HG03039 (cell line): Measurements from ENCODE around the gene MAK.
"Not testable (repeated sequence)": the region's sequence is repeated elsewhere in the genome, so short reads cannot be mapped to it uniquely, and the experiment has no call there.

Experiments
- ATAC-seq: cut with Tn5 transposase; IDR thresholded peaks from one replicate; pipeline ENCODE4 v1.9.1; 2021; ENCODE audit warnings: mild to moderate bottlenecking, moderate library complexity; ENCODE audit not compliant: unreplicated experiment

MAK gene

GRCh38 chr6:10837995-10838793 lies at the start of gene MAK:
Gene MAK, minus strand, starts transcription at chr6:10838539. Its CDS starts 7,891 bp downstream, at chr6:10830648.
- ATAC-seq: peak; percentile 87

DNA sequence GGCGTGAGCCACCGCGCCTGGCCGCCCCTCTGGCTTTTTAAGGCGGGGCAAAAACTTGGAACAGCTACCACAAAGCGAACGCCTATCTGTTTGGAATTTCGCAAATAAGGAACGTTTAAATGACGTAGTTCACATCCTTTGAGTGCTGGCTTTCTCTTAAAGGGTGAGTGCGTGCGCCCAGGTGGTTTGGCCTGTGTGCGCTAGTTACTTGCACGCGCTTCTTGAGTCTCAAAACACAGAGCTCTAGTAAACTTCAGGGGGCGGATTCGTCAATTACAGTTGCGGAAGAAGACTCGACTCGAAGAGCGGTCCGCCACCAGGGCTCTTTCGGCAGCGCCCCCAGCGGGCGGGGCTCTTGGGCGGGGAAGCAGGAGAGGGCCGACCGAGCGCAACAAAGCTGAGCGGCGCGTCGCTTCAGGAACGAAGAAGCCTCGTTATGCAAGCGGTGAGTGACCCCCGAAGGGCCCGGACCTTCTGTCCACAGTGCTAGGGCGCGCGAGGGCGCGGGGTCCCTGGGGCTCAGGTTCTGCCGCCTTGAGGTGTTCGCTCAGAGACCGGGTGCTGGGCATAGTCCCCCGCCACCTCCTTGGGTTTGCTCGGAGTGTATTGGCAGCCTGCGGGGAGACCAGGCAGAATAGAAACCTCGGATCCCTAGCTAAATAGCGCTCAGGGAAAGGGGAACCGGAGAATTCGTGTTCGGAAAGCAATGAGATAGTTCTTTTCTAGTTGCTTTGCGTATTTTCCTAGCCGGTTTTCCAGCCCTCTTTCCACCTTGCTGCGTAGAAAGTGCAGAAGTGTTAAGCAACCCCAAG lies 48.6 kb upstream of the MAK start, which contains the start of gene SYCP2L:
Gene SYCP2L, plus strand, starts transcription at position 362 of the 812 bp plus-strand sequence. Its CDS starts 75 bp downstream, at position 437.
- ATAC-seq: no peak

DNA sequence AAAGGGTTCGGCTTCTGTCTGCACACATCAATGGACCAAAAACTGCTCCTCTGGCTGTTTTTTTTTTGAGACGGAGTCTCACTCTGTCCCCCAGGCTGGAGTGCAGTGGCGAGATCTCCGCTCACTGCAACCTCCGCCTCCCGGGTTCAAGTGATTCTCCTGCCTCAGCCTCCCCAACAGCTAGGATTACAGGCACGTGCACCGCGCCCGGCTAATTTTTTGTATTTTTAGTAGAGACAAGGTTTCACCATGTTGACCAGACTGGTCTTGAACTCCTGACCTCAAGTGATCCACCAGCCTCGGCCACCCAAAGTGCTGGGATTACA lies 48.0 kb upstream of the MAK start:
- not testable (repeated sequence) for ATAC-seq

GRCh38 chr6:10884245-10884972 lies 46.1 kb upstream of the MAK start:
- ATAC-seq: no peak

GRCh38 chr6:10883312-10884244 lies 45.2 kb upstream of the MAK start:
- no peak for ATAC-seq

DNA sequence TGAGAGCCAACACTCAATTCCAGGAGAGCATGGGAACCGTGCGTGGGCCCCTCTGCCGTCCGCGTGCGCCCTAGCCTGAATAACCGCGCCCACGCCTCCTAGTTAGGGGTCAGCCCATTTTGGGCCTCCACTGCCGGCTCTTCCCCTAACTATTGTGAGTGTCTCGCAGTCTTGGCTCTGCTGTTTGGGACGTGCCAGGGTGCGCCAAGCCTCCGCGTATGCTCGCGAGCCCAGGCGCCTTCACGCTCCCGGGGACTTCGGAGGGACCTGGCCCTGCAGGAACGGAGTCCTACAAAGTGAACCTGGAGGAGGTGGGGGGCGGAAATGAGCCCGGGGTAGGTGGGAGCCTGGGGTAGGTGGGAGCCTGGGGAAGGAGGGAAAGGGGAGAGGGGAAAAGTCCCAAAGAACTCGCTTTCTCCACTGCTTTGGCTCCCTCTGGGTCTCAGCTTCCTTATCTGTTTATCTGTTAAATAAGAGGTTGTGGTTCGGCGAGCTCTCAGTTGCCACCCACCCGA lies 44.4 kb upstream of the MAK start:
- no peak for ATAC-seq

DNA sequence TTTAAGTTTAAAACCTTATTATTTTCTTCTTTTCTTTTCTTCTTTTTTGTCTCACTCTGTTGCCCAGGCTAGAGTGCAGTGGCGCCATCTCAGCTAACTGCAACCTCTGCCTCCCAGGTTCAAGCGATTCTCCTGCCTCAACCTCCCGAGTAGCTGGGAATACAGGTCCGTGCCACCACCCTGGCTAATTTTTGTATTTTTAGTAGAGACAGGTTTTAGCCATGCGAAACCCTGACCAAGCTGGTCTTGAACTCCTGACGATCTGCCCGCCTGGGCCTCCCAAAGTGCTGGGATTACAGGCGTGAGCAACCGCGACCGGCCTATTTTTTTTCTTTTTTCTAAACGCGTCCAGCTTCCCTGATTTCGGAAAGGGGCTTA lies 43.9 kb upstream of the MAK start:
- not testable (repeated sequence) for ATAC-seq

DNA sequence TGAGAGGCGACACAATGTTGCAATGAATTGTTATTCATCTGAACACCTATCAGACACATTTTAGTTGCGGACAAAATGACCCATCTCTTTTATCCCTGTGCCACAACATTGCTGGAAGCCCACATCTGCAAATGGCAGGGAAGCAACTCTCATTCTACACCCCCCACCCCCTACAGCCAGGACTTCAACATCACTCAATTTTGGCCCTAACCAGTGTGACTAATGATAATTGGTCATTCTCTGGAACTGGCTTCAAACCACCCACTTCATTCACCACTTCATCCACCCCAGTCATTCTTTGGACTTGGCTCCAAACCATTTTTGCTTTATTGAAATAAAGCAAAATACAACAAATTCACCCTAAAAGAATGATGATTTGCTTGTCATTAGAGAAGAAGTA lies 42.0 kb upstream of the MAK start:
- no peak for ATAC-seq

GRCh38 chr6:10877871-10878270 lies 39.5 kb upstream of the MAK start:
- ATAC-seq: no peak

GRCh38 chr6:10877012-10877411 lies 38.7 kb upstream of the MAK start:
- no peak for ATAC-seq

DNA sequence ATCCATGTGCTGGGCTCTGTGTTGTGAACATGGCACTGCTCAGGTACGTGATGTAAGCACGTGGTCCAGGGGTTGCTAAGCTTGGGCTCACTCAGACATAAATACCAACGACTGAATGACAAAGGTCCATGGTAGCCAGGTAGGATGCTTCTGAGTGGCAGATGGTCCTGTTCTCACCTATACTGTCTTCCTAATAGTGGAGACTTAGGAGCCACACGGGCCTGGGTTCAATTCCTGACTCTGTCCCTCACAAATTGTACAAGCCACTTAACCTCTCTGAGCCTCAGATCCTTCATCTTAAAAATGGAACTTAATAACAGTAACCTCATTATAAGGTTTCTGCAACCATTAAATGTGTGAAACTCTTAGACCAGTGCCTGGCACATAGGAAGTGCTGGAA lies 36.7 kb upstream of the MAK start:
- ATAC-seq: no peak

- no peak for ATAC-seq
Measured at GRCh38 chr6:10874207-10874606, 35.9 kb upstream of the MAK start.

- ATAC-seq: no peak
Measured at GRCh38 chr6:10873374-10873773, 35.0 kb upstream of the MAK start.

DNA sequence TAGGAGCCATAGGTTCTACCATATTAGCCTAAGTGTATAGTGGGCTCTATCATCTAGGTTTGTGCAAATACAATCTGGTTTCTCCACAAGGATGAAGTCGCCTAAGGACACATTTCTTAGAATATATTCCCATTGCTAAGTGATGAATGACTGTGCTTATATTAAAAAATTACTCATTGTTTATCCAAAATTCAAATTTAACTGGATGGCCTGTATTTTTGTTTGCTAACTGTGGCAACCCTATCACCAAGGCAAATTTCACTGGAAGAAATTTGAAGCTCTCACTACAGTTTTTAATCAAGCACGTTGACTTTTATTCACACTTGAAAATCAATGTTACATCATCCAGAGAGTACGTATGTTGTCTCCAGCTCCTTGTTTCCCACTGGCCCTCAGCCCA lies 29.6 kb upstream of the MAK start:
- ATAC-seq: no peak

GRCh38 chr6:10866709-10867108 lies 28.4 kb upstream of the MAK start:
- not testable (repeated sequence) for ATAC-seq

DNA sequence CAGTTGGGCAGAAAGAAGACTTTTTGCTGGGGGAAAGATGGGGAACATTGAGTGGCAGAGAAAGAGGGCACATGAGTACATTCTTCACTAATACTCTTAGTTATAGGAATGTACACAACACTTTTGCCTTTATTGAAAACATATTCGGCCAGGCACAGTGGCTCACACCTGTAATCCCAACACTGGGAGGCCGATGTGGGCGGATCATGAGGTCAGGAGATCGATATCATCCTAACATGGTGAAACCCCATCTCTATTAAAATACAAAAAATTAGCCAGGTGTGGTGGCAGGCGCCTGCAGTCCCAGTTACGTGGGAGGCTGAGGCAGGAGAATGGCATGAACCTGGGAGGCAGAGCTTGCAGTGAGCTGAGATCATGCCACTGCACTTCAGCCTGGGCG lies 24.7 kb upstream of the MAK start:
- not testable (repeated sequence) for ATAC-seq

DNA sequence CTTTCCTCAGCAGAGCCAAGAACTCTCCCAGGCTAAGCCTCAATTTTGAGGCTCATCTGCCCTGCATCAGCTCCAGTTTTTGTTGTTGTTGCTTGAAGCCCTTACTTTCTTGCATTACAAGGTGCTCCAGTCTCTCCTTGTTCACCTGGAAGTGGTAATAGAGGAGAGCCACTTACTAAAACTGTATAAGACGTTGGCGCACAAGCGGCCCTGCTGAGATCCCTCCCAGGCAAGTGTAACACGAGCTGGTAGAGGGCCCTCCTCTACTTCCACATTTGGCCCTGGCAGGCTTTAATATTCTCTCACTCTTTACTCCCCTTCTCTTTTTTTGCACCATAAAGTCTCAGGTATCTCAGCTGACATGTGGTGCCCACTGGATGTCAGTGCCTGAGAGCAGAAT lies 24.0 kb upstream of the MAK start:
- no peak for ATAC-seq

DNA sequence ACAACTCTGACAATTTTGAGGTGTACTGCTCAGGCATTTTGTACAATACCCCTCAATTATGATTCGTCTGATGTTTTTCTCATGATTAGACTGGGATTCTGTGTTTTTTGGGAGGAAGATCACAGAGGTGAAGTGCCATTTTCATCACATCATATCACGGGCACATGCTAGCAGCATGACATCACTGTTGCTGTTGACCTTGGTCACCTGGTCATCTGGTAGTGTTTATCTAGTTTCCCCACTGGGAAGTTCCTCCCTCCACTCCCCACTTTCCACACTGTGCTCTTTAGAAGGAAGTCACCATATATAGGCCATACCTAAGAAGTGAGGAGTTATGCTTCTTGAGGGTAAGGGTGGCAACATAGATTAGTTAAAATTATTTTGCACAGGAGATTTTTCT lies 22.7 kb upstream of the MAK start:
- ATAC-seq: no peak

DNA sequence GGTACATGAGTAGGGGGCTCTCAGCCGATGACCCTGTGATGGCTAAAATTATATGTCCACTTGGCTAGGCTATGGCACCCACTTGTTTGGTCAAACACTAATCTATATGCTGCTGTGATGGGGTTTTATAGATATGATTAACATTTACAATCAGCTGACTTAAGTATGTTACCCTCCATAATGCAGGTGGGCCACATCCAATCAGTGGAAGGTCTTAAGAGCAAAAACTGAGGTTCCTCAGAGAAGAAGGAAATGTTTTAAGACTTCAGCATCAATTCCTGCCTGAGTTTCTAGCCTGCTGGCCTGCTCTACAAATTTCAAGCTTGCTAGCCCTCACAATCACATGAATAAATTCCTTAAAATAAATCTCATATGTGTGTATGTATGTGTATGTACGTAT lies 18.9 kb upstream of the MAK start:
- no peak for ATAC-seq

GRCh38 chr6:10854922-10855632 lies 16.7 kb upstream of the MAK start:
- ATAC-seq: no peak
